WTC11 (cell line): Measurements from ENCODE around the gene CFAP119.

Source experiments
- ATF1 ChIP-seq: sonication (generic); formaldehyde crosslinking; IDR thresholded peaks from 2 replicates; pipeline ENCODE4 v1.8.1; 2023; ENCODE audit warnings: mild to moderate bottlenecking, moderate library complexity, missing genetic modification reagents
- ESRRA ChIP-seq: sonication (generic); formaldehyde crosslinking; IDR thresholded peaks from 2 replicates; pipeline ENCODE4 v1.8.1; 2022; ENCODE audit warnings: mild to moderate bottlenecking, missing genetic modification reagents, borderline replicate concordance
- GABPB1 ChIP-seq: sonication (generic); formaldehyde crosslinking; IDR thresholded peaks from 2 replicates; pipeline ENCODE4 v1.8.1; 2023; ENCODE audit warnings: mild to moderate bottlenecking, missing genetic modification reagents
- MYBL2 ChIP-seq: sonication (generic); formaldehyde crosslinking; IDR thresholded peaks from 2 replicates; pipeline ENCODE4 v1.8.1; 2023; ENCODE audit warnings: mild to moderate bottlenecking, moderate library complexity, missing genetic modification reagents
- NFYB ChIP-seq: sonication (generic); formaldehyde crosslinking; conservative IDR thresholded peaks from 2 replicates; pipeline ENCODE4 v1.8.0; 2022; ENCODE audit warnings: low read depth, missing genetic modification reagents
- PREB ChIP-seq: sonication (generic); formaldehyde crosslinking; IDR thresholded peaks from 2 replicates; pipeline ENCODE4 v1.8.1; 2022; ENCODE audit warnings: mild to moderate bottlenecking, missing genetic modification reagents, moderate library complexity, borderline replicate concordance
- TF ChIP-seq, protein P1 (sequence below): fragments of 200-600 bp; IDR thresholded peaks from 2 replicates; pipeline ENCODE4 v1.8.0; 2022; ENCODE audit warnings: antibody characterized with exemption
- TF ChIP-seq, protein P2 (sequence below): sonication (generic); formaldehyde crosslinking; IDR thresholded peaks from 2 replicates; pipeline ENCODE4 v1.8.0; 2022; ENCODE audit warnings: mild to moderate bottlenecking, missing genetic modification reagents
- TF ChIP-seq, protein P3 (sequence below): sonication (generic); formaldehyde crosslinking; IDR thresholded peaks from 2 replicates; pipeline ENCODE4 v1.8.1; 2023; ENCODE audit warnings: mild to moderate bottlenecking, missing genetic modification reagents, moderate library complexity

DNA sequence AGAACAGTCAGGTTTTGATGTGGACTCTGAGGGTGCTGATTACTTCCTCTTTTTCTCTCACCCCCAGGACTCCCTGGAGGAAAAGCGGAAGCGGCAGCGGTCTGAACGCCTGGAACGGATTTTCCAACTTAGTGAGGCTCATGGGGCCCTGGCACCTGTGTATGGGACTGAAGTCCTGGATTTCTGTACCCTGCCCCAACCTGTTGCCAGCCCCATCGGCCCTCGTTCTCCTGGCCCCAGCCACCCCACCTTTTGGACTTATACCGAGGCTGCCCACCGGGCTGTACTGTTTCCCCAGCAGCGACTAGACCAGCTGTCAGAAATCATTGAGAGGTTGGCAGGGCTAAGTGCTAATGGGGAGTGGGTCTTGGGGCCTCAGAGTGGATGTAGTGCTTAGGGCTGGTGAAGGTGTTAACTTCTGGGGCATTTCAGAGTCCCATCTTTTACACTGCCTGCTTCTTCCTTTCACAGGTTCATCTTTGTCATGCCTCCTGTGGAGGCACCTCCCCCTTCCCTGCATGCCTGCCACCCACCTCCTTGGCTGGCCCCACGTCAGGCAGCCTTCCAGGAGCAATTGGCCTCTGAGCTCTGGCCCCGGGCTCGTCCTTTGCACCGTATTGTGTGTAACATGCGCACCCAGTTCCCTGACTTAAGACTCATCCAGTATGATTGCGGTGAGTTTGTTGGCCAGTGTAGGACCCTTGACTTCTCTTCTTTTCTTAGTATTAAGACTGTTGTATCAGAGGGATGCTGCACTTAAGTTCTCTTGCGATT, 32.8 kb downstream of the CFAP119 start:
- TF ChIP-seq ATF1 (CRISPR knock-in tag) (no peak), ESRRA (CRISPR knock-in tag) (no peak), GABPB1 (no peak), PREB (CRISPR knock-in tag) (no peak), NFYB (CRISPR knock-in tag) (no peak), MYBL2 (no peak)
- TF ChIP-seq, protein P1, sequence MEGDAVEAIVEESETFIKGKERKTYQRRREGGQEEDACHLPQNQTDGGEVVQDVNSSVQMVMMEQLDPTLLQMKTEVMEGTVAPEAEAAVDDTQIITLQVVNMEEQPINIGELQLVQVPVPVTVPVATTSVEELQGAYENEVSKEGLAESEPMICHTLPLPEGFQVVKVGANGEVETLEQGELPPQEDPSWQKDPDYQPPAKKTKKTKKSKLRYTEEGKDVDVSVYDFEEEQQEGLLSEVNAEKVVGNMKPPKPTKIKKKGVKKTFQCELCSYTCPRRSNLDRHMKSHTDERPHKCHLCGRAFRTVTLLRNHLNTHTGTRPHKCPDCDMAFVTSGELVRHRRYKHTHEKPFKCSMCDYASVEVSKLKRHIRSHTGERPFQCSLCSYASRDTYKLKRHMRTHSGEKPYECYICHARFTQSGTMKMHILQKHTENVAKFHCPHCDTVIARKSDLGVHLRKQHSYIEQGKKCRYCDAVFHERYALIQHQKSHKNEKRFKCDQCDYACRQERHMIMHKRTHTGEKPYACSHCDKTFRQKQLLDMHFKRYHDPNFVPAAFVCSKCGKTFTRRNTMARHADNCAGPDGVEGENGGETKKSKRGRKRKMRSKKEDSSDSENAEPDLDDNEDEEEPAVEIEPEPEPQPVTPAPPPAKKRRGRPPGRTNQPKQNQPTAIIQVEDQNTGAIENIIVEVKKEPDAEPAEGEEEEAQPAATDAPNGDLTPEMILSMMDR, result no peak
- TF ChIP-seq, protein P2, sequence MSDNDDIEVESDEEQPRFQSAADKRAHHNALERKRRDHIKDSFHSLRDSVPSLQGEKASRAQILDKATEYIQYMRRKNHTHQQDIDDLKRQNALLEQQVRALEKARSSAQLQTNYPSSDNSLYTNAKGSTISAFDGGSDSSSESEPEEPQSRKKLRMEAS (CRISPR knock-in tag), result no peak
- TF ChIP-seq, protein P3, sequence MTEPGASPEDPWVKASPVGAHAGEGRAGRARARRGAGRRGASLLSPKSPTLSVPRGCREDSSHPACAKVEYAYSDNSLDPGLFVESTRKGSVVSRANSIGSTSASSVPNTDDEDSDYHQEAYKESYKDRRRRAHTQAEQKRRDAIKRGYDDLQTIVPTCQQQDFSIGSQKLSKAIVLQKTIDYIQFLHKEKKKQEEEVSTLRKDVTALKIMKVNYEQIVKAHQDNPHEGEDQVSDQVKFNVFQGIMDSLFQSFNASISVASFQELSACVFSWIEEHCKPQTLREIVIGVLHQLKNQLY, result no peak
